BE2C (cell line): ENCODE measurements around the gene CUEDC1.

Source experiments
- DNase-seq: peaks from one replicate; pipeline ENCODE4 v3.0.0-alpha.2; 2020
- H3K27me3 ChIP-seq: fragments of 250-450 bp; sonication (Bioruptor Pico); 2 replicates; pipeline ENCODE4 v1.5.1; 2020; ENCODE audit warnings: mild to moderate bottlenecking
- H3K36me3 ChIP-seq: fragments of 250-450 bp; sonication (Bioruptor Pico); 2 replicates; pipeline ENCODE4 v1.5.1; 2020; ENCODE audit warnings: mild to moderate bottlenecking
- H3K4me1 ChIP-seq: fragments of 250-450 bp; sonication (Bioruptor Pico); 2 replicates; pipeline ENCODE4 v1.5.1; 2020
- H3K4me3 ChIP-seq: 2 replicates; pipeline ENCODE4 v1.5.1; 2011; ENCODE audit warnings: low read depth, low read length
- H3K9me3 ChIP-seq: fragments of 250-450 bp; sonication (Bioruptor Pico); 2 replicates; pipeline ENCODE4 v1.5.1; 2020
- CTCF ChIP-seq: IDR thresholded peaks from 2 replicates; pipeline ENCODE4 v1.5.1; 2012; ENCODE audit warnings: mild to moderate bottlenecking, low read depth, low read length

Gene CUEDC1

DNA sequence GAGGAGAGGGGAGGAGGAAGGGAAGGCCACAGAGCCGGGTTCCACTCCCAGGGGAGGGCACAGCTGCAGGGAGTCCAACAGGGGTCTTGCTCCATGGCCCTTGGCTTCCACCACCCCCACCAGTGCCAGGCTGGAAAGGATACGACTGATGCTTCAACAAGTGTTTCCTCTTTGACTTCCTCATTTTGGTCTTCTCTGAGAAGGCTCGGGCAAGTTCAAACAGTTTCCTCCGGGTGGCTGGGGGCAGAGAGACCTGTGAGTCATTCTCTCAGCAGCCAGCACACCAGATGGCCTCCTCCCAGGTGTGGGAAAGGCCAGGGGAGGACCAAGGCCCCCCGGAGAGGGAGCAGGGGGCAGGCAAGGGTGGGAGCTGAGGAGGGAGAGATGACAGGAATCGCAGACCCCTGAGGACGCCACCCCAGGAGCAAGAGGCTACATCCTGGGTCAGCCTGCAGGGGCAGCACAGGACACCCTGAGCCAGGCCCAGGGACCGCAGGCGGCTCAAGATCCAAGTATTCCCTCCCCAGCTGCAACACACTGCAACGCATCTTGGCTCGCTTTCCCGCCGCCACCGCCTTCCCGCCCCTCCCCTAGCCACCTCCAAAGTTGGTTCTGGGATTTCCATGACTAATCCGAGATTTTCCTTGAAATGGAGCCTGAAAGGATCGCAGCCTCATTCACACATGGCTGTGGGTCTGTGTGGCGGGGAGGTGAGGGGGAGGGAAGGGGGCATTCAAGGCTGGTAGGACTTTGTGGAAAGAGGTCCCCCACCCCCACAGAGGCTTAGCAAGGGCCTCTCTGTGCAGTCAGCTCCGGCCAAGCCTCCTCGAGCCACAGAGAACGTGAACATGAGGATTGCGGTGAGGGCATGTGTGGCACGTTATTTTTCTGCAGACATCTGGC, 87.0 kb downstream of the CUEDC1 start:
- H3K4me3 ChIP-seq = no peak overlapping the region
- no peaks in the 10 kb centered on the region for H3K36me3 ChIP-seq
- no peaks in the 10 kb centered on the region for H3K27me3 ChIP-seq
- H3K9me3 ChIP-seq = no peaks in the 10 kb centered on the region
- TF ChIP-seq CTCF = peak; percentile 50
- peak; percentile 83 for DNase-seq
- H3K4me1 ChIP-seq = peaks cover 14% of the 10 kb centered on the region

DNA sequence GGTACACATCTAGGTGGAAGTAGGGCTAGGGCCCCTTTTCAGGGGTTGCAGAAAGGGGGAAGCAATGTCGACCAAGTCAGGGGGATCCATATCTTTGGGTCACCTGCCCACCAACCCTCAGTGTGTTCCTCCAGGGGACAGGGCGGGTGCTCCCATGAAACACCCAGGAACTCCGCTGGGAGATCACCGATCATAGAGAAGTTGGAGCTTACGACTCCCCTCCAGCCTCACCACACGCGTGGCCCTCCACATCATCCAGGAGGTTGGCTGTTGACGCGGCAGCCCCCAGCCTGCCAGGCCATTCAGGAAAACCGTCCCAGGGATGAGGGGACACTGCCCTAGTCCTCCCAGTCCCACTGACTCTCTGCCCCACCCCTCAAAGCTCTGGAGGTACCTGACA, 88.1 kb downstream of the CUEDC1 start:
- Histone ChIP-seq H3K9me3 (no peaks in the 10 kb centered on the region), H3K4me1 (peaks cover 14% of the 10 kb centered on the region), H3K4me3 (no peak overlapping the region), H3K36me3 (no peaks in the 10 kb centered on the region), H3K27me3 (peaks cover 3% of the 10 kb centered on the region)
- TF ChIP-seq CTCF = no peak
- no peak for DNase-seq

DNA sequence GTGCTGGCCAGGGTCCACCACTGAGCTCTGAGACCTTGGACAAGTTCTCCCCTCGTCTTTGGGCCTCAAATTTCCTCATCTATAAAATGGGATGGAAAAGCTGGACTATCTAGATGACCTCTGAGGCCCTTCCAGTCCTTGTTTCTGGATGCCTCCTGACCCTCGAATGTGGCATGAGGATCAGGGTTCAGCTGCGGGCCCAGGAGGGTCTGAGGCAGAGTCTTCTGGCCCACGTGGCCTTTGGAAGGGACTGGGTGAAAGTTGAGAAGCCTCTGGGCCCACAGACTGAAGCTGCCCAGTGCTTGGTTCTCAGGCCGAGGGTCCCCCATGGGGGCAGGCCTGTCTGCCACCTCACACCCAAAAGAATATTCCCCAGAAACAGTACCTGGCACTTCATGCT, 88.5 kb downstream of the CUEDC1 start:
- Histone ChIP-seq H3K4me1 (peaks cover 14% of the 10 kb centered on the region), H3K9me3 (no peaks in the 10 kb centered on the region), H3K4me3 (no peak overlapping the region), H3K36me3 (no peaks in the 10 kb centered on the region), H3K27me3 (peaks cover 7% of the 10 kb centered on the region)
- TF ChIP-seq CTCF = no peak
- DNase-seq = no peak

- H3K4me1 ChIP-seq = peaks cover 15% of the 10 kb centered on the region
- no peaks in the 10 kb centered on the region for H3K9me3 ChIP-seq
- no peak for TF ChIP-seq CTCF
- H3K27me3 ChIP-seq = peaks cover 11% of the 10 kb centered on the region
- no peaks in the 10 kb centered on the region for H3K36me3 ChIP-seq
- DNase-seq = no peak
- H3K4me3 ChIP-seq = no peak overlapping the region
These were observed 88.9 kb downstream of the CUEDC1 start for GRCh38 chr17:57866319-57866718.

DNA sequence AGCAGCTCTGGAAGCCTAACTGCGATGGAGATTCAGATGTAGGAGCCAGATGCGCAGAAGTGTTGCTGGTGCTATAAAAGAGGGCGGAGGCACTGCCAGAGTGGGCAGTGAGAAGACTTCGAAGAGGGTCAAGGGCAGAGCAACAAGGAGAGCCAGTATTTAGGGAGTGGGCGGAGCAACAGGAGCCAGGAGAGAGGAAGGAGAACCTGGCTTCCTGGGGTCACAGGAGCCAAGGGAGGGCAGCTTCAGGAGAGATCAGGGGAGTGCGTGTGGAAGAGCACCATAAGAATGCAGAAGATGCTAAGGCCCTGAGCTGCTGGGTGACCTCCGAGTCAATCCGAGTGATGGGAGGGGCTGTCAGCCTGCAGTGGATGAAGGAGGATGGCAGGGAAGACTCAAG, 90.9 kb downstream of the CUEDC1 start:
- peaks cover 22% of the 10 kb centered on the region for H3K4me1 ChIP-seq
- H3K4me3 ChIP-seq = no peak overlapping the region
- DNase-seq = no peak
- no peaks in the 10 kb centered on the region for H3K36me3 ChIP-seq
- TF ChIP-seq CTCF = no peak
- peaks cover 14% of the 10 kb centered on the region for H3K27me3 ChIP-seq
- no peaks in the 10 kb centered on the region for H3K9me3 ChIP-seq
